GM13976 (cell line): ENCODE data around the gene HEPACAM2.

ENCODE experiments used
- DNase-seq: peaks from one replicate; pipeline ENCODE4 v3.0.0; 2012; ENCODE audit warnings: low spot score
- in situ Hi-C: fragments of 300-500 bp; cut with MboI; formaldehyde crosslinking; loops from one replicate; pipeline ENCODE4 v1.12.0; 2022; ENCODE audit warnings: low sequenced_read_pairs, mixed read lengths, inconsistent platforms; ENCODE audit not compliant: unreplicated experiment
- TF ChIP-seq, protein P1 (sequence below): IDR thresholded peaks from 2 replicates; pipeline ENCODE4 v1.5.1; 2012; ENCODE audit warnings: borderline replicate concordance, mild to moderate bottlenecking; ENCODE audit not compliant: insufficient read depth; ENCODE audit errors: extremely low read depth, missing control alignments, control extremely low read depth

Gene HEPACAM2

DNA sequence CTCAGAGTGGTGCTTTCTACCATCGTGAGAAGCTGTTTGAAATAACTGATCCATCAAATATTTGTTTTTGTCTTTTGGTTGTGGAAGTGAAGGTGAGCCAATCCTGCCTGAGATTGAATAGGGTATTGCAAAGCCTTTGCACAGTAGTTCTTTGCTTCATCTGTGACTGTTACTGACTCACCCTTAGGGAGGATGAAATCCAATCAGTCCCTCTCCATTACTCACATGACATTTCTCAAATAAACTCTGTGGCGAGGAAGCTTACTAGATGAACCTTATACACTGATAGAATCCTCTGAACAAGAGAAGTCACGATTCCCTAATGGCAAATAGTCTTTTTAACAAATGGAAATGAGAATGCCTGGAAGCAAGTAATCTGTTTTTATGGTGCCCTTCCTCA is 31.9 kb downstream of the HEPACAM2 start:
- TF ChIP-seq, protein P1, sequence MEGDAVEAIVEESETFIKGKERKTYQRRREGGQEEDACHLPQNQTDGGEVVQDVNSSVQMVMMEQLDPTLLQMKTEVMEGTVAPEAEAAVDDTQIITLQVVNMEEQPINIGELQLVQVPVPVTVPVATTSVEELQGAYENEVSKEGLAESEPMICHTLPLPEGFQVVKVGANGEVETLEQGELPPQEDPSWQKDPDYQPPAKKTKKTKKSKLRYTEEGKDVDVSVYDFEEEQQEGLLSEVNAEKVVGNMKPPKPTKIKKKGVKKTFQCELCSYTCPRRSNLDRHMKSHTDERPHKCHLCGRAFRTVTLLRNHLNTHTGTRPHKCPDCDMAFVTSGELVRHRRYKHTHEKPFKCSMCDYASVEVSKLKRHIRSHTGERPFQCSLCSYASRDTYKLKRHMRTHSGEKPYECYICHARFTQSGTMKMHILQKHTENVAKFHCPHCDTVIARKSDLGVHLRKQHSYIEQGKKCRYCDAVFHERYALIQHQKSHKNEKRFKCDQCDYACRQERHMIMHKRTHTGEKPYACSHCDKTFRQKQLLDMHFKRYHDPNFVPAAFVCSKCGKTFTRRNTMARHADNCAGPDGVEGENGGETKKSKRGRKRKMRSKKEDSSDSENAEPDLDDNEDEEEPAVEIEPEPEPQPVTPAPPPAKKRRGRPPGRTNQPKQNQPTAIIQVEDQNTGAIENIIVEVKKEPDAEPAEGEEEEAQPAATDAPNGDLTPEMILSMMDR, result no peak
- no peak for DNase-seq
- in situ Hi-C loops, result no loop called here

DNA sequence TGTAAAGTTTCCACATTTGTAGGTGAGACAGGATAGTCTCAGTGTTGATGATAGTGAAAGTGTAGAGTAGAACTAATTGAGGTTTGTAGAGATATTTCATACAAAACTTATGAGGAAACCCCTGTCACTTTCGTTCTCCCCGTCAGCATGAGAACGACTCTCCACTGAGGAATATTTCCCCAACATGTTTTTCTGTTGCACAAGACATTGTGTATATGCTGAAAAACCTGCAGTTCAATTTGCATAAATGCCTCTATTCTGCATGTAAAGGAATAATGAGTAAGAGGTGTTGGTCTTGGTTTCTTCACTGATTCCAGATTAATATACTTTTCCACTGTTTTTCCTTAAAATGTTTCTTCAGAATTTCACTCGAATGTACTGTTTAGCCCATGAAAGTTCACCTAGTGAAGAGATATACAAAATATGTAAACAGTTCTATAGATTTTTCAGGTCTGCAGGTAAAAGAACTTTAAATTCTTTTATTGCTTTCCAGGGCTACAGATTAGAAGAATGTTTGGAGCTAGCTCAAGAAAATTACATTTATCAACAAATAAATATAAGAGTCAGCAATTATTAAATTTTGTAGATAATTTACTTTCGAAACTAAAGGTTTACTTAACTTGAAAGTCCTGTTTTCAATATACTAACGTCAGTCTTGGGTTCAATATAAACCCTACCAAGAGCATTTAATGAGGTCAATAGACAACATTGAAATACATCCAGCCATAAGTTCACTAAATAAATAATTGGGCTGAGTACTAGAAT is 37.2 kb downstream of the HEPACAM2 start:
- DNase-seq, result no peak
- in situ Hi-C loops, result no loop called here

DNA sequence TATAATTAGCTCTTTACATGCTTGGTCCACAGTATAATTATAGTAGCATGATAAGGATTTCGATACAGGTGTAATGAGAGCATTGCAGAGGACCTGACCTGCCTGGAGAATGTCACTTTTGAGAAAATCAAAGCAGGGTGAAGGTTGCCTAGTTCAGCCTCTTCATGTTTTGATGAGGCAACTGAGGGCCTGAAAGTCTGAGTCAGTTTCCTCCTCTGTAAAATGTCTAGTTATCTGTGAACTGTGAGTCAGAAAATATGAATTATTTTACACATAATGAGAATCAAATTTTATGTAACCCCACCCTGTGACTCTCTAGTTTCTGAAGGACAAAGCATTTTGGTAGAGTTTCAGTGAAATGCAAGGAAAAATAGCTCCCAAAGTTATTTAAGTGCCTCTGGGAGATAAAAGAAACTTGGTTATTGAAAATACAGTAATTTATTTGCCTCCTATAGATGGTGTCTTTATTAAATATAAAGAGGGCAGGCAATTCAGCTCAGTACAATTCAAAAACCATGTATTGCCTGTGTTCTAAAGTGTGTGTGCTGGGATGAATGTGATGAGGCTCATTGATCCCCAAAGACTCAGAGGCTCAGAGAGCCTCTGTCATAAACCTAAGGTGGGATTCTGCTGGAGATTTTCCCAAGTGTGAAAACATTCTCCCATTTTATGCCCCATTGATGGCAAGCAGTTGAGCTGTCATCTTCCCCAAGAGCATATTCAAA is 40.8 kb downstream of the HEPACAM2 start:
- TF ChIP-seq, protein P1, result no peak
- no peak for DNase-seq
- in situ Hi-C loops, result no loop called here

More for the DNA sequence above, 37.2 kb downstream of the HEPACAM2 start:
- TF ChIP-seq, protein P1, result no peak

DNA sequence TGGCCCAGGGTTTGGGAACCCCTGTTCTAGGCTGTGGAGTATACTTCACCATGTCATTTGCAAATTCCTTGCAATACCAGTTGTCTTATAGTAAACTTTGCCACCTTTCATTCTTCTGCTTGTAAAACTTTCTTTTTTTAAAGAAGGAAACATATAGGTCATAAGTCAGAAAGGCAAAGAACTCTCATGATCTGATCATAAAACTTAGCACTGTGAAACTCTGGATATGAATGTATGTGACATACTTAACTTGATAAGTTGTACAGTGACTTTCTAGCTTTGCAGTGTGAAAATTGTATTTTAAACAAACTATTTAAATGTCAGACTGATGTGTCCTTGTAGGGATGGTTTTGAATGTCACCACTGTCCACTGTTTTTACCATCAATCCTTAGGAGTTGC is 47.1 kb downstream of the HEPACAM2 start:
- no peak for DNase-seq
- TF ChIP-seq, protein P1, result no peak
- in situ Hi-C loops, result no loop called here

DNA sequence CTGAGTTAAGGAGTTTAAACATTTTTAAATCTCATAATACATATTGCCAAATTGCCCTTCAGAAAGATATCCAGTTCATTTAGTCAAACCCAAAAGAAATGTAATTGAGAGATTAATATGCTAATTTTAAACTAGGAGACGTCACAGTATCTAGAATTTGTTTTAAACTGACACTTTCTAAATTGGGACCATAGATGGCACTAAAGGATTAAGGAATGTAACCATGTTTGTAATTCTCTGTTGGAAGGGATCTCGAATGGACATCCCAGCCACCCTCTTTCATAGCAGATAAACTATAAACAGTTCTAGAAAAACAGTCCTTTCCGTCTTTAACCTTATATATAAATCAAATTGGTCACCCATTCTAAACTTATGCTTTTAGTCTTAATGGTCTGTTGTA is 48.1 kb downstream of the HEPACAM2 start:
- TF ChIP-seq, protein P1, result no peak
- no peak for DNase-seq
- in situ Hi-C loops, result no loop called here

DNA sequence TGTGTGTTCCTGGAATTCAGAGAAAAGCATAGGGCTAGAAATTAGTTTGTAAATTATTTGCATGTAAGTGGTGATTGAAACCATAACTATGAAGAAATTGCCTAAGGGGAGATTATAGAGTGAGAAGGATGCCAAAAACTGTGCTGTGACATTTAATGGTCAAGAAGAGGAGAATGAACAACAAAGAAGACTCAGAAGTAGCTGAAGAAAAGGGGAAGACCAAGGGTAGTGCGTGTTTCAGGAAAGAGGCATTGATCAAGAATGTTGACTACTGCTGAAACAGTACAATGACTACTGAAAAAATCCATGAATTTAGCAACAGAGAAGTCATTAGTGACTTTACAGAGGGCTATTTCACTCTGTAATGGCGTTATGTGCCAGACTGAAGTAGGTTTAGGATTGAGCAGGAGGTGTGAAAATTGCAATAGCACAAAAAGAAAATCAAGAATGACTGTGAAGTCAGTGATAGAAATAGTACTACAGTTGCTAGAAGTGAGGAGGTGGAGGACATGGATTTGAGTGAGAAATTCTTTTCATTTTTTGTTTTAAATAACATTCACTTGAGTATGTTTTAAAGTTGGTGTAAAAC is 49.2 kb downstream of the HEPACAM2 start:
- in situ Hi-C loops, result no loop called here
- TF ChIP-seq, protein P1, result no peak
- no peak for DNase-seq
